ENCODE results near the gene RAB10. TPM values are rescaled to one million over a fixed set of nuclear protein-coding genes. Genes with fewer than 3 reads are reported as not detected.

The RAB10 gene
- total and polyA plus RNA-seq, 2 experiments from 2014 or later: 102 to 143 TPM

- peak overlapping the region; percentile 89 for H3K4me2 ChIP-seq
- H3K27me3 ChIP-seq (ENCODE audit: insufficient read depth): peaks cover 17% of the 10 kb centered on the region
- peak overlapping the region; percentile 84 for H2AFZ ChIP-seq
- no peaks in the 10 kb centered on the region for H3K79me2 ChIP-seq (replicated peaks; ENCODE audit: insufficient read depth)
- peak overlapping the region; percentile 74; the same call in 2 of the 3 replicates for H3K4me3 Mint-ChIP-seq
- peaks cover 22% of the 10 kb centered on the region for H3K4me1 Mint-ChIP-seq
- peak overlapping the region; percentile 69 for H3K4me3 ChIP-seq
- TF ChIP-seq EZH2phosphoT487 (IDR thresholded peaks at IDR 0.05; ENCODE audit: unreplicated experiment) (no peak), CREB1 (CRISPR knock-in tag; IDR thresholded peaks at IDR 0.05; ENCODE audit: low read depth) (peak; percentile 49)
- TF ChIP-seq, protein P1, sequence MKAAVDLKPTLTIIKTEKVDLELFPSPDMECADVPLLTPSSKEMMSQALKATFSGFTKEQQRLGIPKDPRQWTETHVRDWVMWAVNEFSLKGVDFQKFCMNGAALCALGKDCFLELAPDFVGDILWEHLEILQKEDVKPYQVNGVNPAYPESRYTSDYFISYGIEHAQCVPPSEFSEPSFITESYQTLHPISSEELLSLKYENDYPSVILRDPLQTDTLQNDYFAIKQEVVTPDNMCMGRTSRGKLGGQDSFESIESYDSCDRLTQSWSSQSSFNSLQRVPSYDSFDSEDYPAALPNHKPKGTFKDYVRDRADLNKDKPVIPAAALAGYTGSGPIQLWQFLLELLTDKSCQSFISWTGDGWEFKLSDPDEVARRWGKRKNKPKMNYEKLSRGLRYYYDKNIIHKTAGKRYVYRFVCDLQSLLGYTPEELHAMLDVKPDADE (IDR thresholded peaks at IDR 0.05): peak; percentile 41; the same call in 1 of the 2 replicates
- TF ChIP-seq, protein P2, sequence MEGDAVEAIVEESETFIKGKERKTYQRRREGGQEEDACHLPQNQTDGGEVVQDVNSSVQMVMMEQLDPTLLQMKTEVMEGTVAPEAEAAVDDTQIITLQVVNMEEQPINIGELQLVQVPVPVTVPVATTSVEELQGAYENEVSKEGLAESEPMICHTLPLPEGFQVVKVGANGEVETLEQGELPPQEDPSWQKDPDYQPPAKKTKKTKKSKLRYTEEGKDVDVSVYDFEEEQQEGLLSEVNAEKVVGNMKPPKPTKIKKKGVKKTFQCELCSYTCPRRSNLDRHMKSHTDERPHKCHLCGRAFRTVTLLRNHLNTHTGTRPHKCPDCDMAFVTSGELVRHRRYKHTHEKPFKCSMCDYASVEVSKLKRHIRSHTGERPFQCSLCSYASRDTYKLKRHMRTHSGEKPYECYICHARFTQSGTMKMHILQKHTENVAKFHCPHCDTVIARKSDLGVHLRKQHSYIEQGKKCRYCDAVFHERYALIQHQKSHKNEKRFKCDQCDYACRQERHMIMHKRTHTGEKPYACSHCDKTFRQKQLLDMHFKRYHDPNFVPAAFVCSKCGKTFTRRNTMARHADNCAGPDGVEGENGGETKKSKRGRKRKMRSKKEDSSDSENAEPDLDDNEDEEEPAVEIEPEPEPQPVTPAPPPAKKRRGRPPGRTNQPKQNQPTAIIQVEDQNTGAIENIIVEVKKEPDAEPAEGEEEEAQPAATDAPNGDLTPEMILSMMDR (conservative IDR thresholded peaks at IDR 0.05; ENCODE audit: low read depth in 2 of 2): peak in 1 of 2 experiments; percentile 65; a peak in 3 of 4 replicates
- peaks cover 12% of the 10 kb centered on the region for H3K27me3 Mint-ChIP-seq (ENCODE audit: insufficient read depth, low read depth, poor library complexity)
- H3K9me2 ChIP-seq (ENCODE audit: insufficient read depth): no peaks in the 10 kb centered on the region
- H4K20me1 ChIP-seq (replicated peaks; ENCODE audit: insufficient read depth): peaks cover 10% of the 10 kb centered on the region
- H3F3A ChIP-seq (replicated peaks; ENCODE audit: low read depth): peaks cover 5% of the 10 kb centered on the region; the same call in 1 of the 2 replicates
- no peaks in the 10 kb centered on the region for H3K36me3 ChIP-seq (ENCODE audit: insufficient read depth)
- peaks cover 20% of the 10 kb centered on the region for H3K36me3 Mint-ChIP-seq (ENCODE audit: low read depth)
- H3K27ac Mint-ChIP-seq: no peak overlapping the region
- no peak overlapping the region for H3K27ac ChIP-seq (ENCODE audit: low read depth)
- peak; percentile 84 for DNase-seq (ENCODE audit: low spot score)
- H3K4me1 ChIP-seq (ENCODE audit: insufficient read depth): peaks cover 7% of the 10 kb centered on the region
- ATAC-seq: peak; percentile 74
- no peaks in the 10 kb centered on the region for H3K9me3 Mint-ChIP-seq
These were observed 150.8 kb downstream of the RAB10 start for GRCh38 chr2:26184555-26185303.

- Mint-ChIP-seq H3K27me3 (ENCODE audit: insufficient read depth, low read depth, poor library complexity) (peaks cover 12% of the 10 kb centered on the region), H3K4me1 (peaks cover 17% of the 10 kb centered on the region), H3K36me3 (ENCODE audit: low read depth) (peaks cover 20% of the 10 kb centered on the region), H3K27ac (no peak overlapping the region), H3K9me3 (no peaks in the 10 kb centered on the region), H3K4me3 (peak overlapping the region; percentile 74)
- Histone ChIP-seq H3K27ac (ENCODE audit: low read depth) (no peak overlapping the region), H3K36me3 (ENCODE audit: insufficient read depth) (no peaks in the 10 kb centered on the region), H2AFZ (peak overlapping the region; percentile 83), H3K27me3 (ENCODE audit: insufficient read depth) (peaks cover 17% of the 10 kb centered on the region), H3K4me1 (ENCODE audit: insufficient read depth) (peaks cover 3% of the 10 kb centered on the region; the same call in 1 of the 2 replicates), H3K79me2 (replicated peaks; ENCODE audit: insufficient read depth) (no peaks in the 10 kb centered on the region), H3F3A (replicated peaks; ENCODE audit: low read depth) (peaks cover 5% of the 10 kb centered on the region; the same call in 1 of the 2 replicates), H4K20me1 (replicated peaks; ENCODE audit: insufficient read depth) (peaks cover 10% of the 10 kb centered on the region), H3K9me2 (ENCODE audit: insufficient read depth) (no peaks in the 10 kb centered on the region), H3K4me3 (peak overlapping the region; percentile 69), H3K4me2 (peak overlapping the region; percentile 89)
- DNase-seq (ENCODE audit: low spot score) (no peak), ATAC-seq (no peak)
- TF ChIP-seq EZH2 (IDR thresholded peaks at IDR 0.05; ENCODE audit: low read depth, unreplicated experiment): no peak
- no peak for TF ChIP-seq POLR2AphosphoS5 (IDR thresholded peaks at IDR 0.05; ENCODE audit: low read depth)
- no peak for TF ChIP-seq ZNF331 (CRISPR knock-in tag; IDR thresholded peaks at IDR 0.05; ENCODE audit: low read depth)
- no peak for TF ChIP-seq CREB1 (CRISPR knock-in tag; IDR thresholded peaks at IDR 0.05; ENCODE audit: low read depth)
- TF ChIP-seq, protein P1 (IDR thresholded peaks at IDR 0.05): no peak
- no peak for TF ChIP-seq EZH2phosphoT487 (IDR thresholded peaks at IDR 0.05; ENCODE audit: unreplicated experiment)
- TF ChIP-seq REST (IDR thresholded peaks at IDR 0.05; ENCODE audit: unreplicated experiment): no peak
- TF ChIP-seq NANOG (IDR thresholded peaks at IDR 0.05; ENCODE audit: borderline replicate concordance): no peak
- no peak for TF ChIP-seq STAT1 (IDR thresholded peaks at IDR 0.05; ENCODE audit: unreplicated experiment)
These were observed 151.5 kb downstream of the RAB10 start for GRCh38 chr2:26185304-26185928.

All from GM23338 (cell line).